ENCODE measurements around the gene TRIM44. TPM values are rescaled to one million over a fixed set of nuclear protein-coding genes. Genes with fewer than 3 reads are reported as not detected.

Gene TRIM44
- total and polyA plus RNA-seq, 10 of the 15 experiments (the other 5 are each of a cell fraction or from before 2014, with no cell fraction given): 6.7 to 93.0 (median 27.6) TPM

DNA sequence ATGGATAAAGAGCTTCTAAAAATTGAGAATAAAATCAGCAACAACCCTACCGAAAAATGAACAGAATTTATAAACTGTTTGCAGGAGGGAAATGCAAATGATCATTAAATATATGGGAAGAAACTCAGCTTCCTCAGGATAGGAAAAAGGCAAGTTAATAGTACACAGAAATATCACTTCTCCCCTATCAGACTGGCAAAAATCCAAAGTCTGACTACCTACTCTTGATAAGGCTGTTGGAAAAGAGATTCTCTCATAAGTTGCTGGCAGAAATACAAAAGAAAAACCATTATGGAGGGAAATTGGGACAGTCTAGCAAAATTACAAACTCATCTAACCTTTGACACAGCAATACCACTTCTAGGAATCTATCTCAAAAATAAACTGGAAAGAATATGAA, 180.4 kb downstream of the TRIM44 start:
- SMC1A ChIA-PET (ENCODE audit: uncharacterized antibody, unreplicated experiment): interaction anchor here (0.6 to 2.2 kb wide), 3 partner anchors 21 to 470 kb away, joined by 3 to 7 read pairs (median 4); no protein-coding TSS in a partner anchor
- 0% methylated on average over 1 of the region's 1 CpG for WGBS (ENCODE audit: insufficient coverage, insufficient replicate concordance, low lambda C conversion rate, missing lambda C conversion rate)
- H3K9ac ChIP-seq (ENCODE audit: control insufficient read depth, insufficient read depth, low read length): no peak overlapping the region
- no peak overlapping the region for H3K4me3 ChIP-seq
- H3K27ac ChIP-seq (ENCODE audit: control insufficient read depth, insufficient read depth): no peak overlapping the region
- no peak overlapping the region for H3K4me2 ChIP-seq (ENCODE audit: control insufficient read depth, insufficient read depth)
- H2AFZ ChIP-seq (ENCODE audit: control insufficient read depth, low read depth, low read length): no peak overlapping the region
- RAD21 ChIA-PET (ENCODE audit: unreplicated experiment): interaction anchor here (0.7 kb wide), 1 partner anchor 223 kb away, joined by 3 read pairs; no protein-coding TSS in a partner anchor
- TF ChIP-seq MEF2B (IDR thresholded peaks at IDR 0.05; ENCODE audit: partially characterized antibody, poor library complexity, severe bottlenecking) (no peak), FOS (IDR thresholded peaks at IDR 0.05; ENCODE audit: borderline replicate concordance, extremely low read depth, insufficient read length) (no peak), MTA2 (IDR thresholded peaks at IDR 0.05; ENCODE audit: low read depth) (no peak), RAD21 (IDR thresholded peaks at IDR 0.05; ENCODE audit: insufficient read depth, low read depth, low read length) (no peak), CEBPB (IDR thresholded peaks at IDR 0.05; ENCODE audit: borderline replicate concordance in 1 of 2, low read depth in 2 of 2, low read length in 2 of 2) (no peak), IKZF1 (conservative IDR thresholded peaks at IDR 0.05) (no peak), EZH2 (IDR thresholded peaks at IDR 0.05; ENCODE audit: borderline replicate concordance, control insufficient read depth, low read depth, low read length) (no peak), ZSCAN29 (IDR thresholded peaks at IDR 0.05) (no peak), SRF (IDR thresholded peaks at IDR 0.05; ENCODE audit: low read depth in 2 of 2, low read length in 2 of 2) (no peak), SUPT20H (IDR thresholded peaks at IDR 0.05; ENCODE audit: borderline replicate concordance, control insufficient read depth, low read depth, low read length) (no peak), HDGF (IDR thresholded peaks at IDR 0.05) (no peak)
- TF ChIP-seq, protein P1, sequence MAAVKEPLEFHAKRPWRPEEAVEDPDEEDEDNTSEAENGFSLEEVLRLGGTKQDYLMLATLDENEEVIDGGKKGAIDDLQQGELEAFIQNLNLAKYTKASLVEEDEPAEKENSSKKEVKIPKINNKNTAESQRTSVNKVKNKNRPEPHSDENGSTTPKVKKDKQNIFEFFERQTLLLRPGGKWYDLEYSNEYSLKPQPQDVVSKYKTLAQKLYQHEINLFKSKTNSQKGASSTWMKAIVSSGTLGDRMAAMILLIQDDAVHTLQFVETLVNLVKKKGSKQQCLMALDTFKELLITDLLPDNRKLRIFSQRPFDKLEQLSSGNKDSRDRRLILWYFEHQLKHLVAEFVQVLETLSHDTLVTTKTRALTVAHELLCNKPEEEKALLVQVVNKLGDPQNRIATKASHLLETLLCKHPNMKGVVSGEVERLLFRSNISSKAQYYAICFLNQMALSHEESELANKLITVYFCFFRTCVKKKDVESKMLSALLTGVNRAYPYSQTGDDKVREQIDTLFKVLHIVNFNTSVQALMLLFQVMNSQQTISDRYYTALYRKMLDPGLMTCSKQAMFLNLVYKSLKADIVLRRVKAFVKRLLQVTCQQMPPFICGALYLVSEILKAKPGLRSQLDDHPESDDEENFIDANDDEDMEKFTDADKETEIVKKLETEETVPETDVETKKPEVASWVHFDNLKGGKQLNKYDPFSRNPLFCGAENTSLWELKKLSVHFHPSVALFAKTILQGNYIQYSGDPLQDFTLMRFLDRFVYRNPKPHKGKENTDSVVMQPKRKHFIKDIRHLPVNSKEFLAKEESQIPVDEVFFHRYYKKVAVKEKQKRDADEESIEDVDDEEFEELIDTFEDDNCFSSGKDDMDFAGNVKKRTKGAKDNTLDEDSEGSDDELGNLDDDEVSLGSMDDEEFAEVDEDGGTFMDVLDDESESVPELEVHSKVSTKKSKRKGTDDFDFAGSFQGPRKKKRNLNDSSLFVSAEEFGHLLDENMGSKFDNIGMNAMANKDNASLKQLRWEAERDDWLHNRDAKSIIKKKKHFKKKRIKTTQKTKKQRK (IDR thresholded peaks at IDR 0.05; ENCODE audit: low read depth, low read length): no peak
- TF ChIP-seq, protein P2, sequence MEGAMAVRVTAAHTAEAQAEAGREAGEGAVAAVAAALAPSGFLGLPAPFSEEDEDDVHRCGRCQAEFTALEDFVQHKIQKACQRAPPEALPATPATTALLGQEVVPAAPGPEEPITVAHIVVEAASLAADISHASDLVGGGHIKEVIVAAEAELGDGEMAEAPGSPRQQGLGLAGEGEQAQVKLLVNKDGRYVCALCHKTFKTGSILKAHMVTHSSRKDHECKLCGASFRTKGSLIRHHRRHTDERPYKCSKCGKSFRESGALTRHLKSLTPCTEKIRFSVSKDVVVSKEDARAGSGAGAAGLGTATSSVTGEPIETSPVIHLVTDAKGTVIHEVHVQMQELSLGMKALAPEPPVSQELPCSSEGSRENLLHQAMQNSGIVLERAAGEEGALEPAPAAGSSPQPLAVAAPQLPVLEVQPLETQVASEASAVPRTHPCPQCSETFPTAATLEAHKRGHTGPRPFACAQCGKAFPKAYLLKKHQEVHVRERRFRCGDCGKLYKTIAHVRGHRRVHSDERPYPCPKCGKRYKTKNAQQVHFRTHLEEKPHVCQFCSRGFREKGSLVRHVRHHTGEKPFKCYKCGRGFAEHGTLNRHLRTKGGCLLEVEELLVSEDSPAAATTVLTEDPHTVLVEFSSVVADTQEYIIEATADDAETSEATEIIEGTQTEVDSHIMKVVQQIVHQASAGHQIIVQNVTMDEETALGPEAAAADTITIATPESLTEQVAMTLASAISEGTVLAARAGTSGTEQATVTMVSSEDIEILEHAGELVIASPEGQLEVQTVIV (IDR thresholded peaks at IDR 0.05; ENCODE audit: borderline replicate concordance, partially characterized antibody): no peak
- TF ChIP-seq, protein P3, sequence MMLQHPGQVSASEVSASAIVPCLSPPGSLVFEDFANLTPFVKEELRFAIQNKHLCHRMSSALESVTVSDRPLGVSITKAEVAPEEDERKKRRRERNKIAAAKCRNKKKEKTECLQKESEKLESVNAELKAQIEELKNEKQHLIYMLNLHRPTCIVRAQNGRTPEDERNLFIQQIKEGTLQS (IDR thresholded peaks at IDR 0.05; ENCODE audit: borderline replicate concordance, extremely low read depth, low read depth, low read length): no peak
- TF ChIP-seq, protein P4, sequence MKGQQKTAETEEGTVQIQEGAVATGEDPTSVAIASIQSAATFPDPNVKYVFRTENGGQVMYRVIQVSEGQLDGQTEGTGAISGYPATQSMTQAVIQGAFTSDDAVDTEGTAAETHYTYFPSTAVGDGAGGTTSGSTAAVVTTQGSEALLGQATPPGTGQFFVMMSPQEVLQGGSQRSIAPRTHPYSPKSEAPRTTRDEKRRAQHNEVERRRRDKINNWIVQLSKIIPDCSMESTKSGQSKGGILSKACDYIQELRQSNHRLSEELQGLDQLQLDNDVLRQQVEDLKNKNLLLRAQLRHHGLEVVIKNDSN (IDR thresholded peaks at IDR 0.05; ENCODE audit: borderline replicate concordance, extremely low read length, insufficient read depth, low read depth, low read length): no peak
- in situ Hi-C loops (cut with MboI) (no loop called here), intact Hi-C loops (cut with micrococcal nuclease; ENCODE audit: unreplicated experiment) (no loop called here)
- BruUV-seq (replicated peaks): no TSS peak
- no peaks in the 10 kb centered on the region for H3K79me2 ChIP-seq (ENCODE audit: control insufficient read depth, insufficient read depth, low read length)
- H3K4me1 ChIP-seq (ENCODE audit: control insufficient read depth, insufficient read depth, low read length): no peaks in the 10 kb centered on the region
- H3K9me3 ChIP-seq (replicated peaks; ENCODE audit: control insufficient read depth, insufficient read depth, low read length): no peaks in the 10 kb centered on the region
- H3K36me3 ChIP-seq (ENCODE audit: control insufficient read depth in 2 of 2, insufficient read depth in 2 of 2, low read length in 1 of 2): no peaks in the 10 kb centered on the region
- no peaks in the 10 kb centered on the region for H3K27me3 ChIP-seq (replicated peaks in 1 of 2; ENCODE audit: control insufficient read depth in 2 of 2, insufficient read depth in 2 of 2, low read length in 1 of 2)
- no peak for ATAC-seq
- no peak for FAIRE-seq
- POLR2A ChIA-PET: no interaction called here
- no peak for DNase-seq (ENCODE audit: low read depth, low spot score)
- CTCF ChIA-PET: interaction anchor here (1.9 kb wide), 1 partner anchor 20 kb away, joined by 11 read pairs; no protein-coding TSS in a partner anchor
- no peaks in the 10 kb centered on the region for H4K20me1 ChIP-seq (ENCODE audit: control insufficient read depth, insufficient read depth)
